Hematopoietic multipotent progenitor cell treated with erythropoietin and hydrocortisone succinate and interleukin-3 and kit ligand, for 6 days (in vitro differentiated cells): ENCODE measurements around the gene SCAMP1.

Source experiments
- DNase-seq: peaks from one replicate; pipeline ENCODE4 v3.0.0-alpha.2; 2015

Gene SCAMP1

GRCh38 chr5:78515670-78516069 lies 155.3 kb downstream of the SCAMP1 start:
- no peak for DNase-seq

- no peak for DNase-seq
Measured at GRCh38 chr5:78518365-78519197, 158.2 kb downstream of the SCAMP1 start.

- no peak for DNase-seq
Measured at GRCh38 chr5:78519198-78519941, 159.0 kb downstream of the SCAMP1 start.

GRCh38 chr5:78521455-78521854 lies 161.0 kb downstream of the SCAMP1 start:
- DNase-seq = no peak

- peak; percentile 69 for DNase-seq
Measured at GRCh38 chr5:78522476-78523260, 162.3 kb downstream of the SCAMP1 start.

- peak; percentile 88 for DNase-seq
Measured at GRCh38 chr5:78523314-78524193, 163.1 kb downstream of the SCAMP1 start.

- no peak for DNase-seq
Measured at GRCh38 chr5:78526049-78526525, 165.7 kb downstream of the SCAMP1 start.

GRCh38 chr5:78527054-78527859 lies 166.8 kb downstream of the SCAMP1 start:
- DNase-seq = no peak

GRCh38 chr5:78527925-78528324 lies 167.5 kb downstream of the SCAMP1 start:
- no peak for DNase-seq
